ENCODE data around the gene TBC1D1. TPM values are rescaled to one million over a fixed set of nuclear protein-coding genes. Genes with fewer than 3 reads are reported as not detected.

The TBC1D1 gene
- total RNA-seq, 1 experiment from 2014 or later, result 36.0 TPM

DNA sequence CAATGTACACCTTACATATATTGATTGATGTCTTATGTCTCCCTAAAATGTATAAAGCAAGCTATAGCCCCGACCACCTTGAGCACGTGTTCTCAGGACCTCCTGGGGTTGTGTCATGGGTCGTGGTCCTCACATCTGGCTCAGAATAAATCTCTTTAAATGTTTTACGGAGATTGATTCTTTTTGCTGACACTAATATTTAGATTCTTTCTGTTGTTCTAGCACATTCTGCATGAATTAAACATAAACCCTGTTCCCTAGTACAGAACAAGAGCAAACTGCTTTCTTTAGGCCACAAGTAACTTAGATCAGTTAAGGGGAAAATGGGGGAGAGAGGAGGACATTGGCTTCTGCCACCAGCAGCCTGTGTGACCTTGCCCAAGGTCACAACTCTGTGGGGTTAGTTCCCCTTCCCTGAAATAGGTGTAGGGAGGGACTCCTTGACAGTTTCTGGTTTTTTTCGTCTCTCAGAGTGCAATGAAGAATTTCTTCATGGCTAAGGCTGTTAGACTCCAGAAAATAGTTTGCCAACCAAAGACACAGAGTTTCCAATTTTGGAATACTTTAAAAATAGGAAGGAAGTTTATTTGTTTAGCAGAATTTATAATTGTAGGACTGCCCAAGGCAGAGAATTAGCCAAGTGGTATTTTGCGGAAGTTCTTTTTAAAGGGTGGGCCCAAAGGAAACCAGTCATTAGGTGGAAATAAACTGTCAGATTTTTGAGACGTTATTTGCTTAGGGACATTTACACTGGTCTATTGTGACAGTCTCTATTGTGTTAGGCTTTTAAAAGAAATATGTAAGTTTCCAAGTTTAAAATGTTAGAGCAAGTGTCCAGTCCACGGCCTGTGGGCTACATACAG lies 98.7 kb downstream of the TBC1D1 start:
- Mint-ChIP-seq H3K27ac (ENCODE audit: low read depth, unreplicated experiment) (no peak overlapping the region), H3K27me3 (ENCODE audit: insufficient read depth, unreplicated experiment) (no peaks in the 10 kb centered on the region), H3K36me3 (ENCODE audit: insufficient read depth, unreplicated experiment) (peaks cover 6% of the 10 kb centered on the region), H3K9me3 (ENCODE audit: unreplicated experiment) (no peaks in the 10 kb centered on the region), H3K4me3 (ENCODE audit: unreplicated experiment) (no peak overlapping the region), H3K4me1 (ENCODE audit: insufficient read depth, unreplicated experiment) (no peaks in the 10 kb centered on the region)
- no peak for DNase-seq (ENCODE audit: unreplicated experiment)
- TF ChIP-seq, protein P1, sequence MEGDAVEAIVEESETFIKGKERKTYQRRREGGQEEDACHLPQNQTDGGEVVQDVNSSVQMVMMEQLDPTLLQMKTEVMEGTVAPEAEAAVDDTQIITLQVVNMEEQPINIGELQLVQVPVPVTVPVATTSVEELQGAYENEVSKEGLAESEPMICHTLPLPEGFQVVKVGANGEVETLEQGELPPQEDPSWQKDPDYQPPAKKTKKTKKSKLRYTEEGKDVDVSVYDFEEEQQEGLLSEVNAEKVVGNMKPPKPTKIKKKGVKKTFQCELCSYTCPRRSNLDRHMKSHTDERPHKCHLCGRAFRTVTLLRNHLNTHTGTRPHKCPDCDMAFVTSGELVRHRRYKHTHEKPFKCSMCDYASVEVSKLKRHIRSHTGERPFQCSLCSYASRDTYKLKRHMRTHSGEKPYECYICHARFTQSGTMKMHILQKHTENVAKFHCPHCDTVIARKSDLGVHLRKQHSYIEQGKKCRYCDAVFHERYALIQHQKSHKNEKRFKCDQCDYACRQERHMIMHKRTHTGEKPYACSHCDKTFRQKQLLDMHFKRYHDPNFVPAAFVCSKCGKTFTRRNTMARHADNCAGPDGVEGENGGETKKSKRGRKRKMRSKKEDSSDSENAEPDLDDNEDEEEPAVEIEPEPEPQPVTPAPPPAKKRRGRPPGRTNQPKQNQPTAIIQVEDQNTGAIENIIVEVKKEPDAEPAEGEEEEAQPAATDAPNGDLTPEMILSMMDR (IDR thresholded peaks at IDR 0.05; ENCODE audit: unreplicated experiment), result no peak
- ChIA-PET POLR2A (no interaction called here), CTCF (interaction anchor here (1.0 to 1.4 kb wide), 2 partner anchors 11 to 12 kb away, joined by 3 to 10 read pairs; no protein-coding TSS in a partner anchor)
- intact Hi-C loops (cut with micrococcal nuclease), result no loop called here
- no TSS peak for BruUV-seq (replicated peaks)

- POLR2A ChIA-PET, result no interaction called here
- intact Hi-C loops (cut with micrococcal nuclease), result no loop called here
- H3K9me3 Mint-ChIP-seq (ENCODE audit: unreplicated experiment), result no peaks in the 10 kb centered on the region
- no peak for DNase-seq (ENCODE audit: unreplicated experiment)
- H3K27me3 Mint-ChIP-seq (ENCODE audit: insufficient read depth, unreplicated experiment), result no peaks in the 10 kb centered on the region
- CTCF ChIA-PET, result interaction anchor here (0.8 to 1.4 kb wide), 2 partner anchors 13 to 45 kb away, joined by 4 to 10 read pairs; no protein-coding TSS in a partner anchor
- no peaks in the 10 kb centered on the region for H3K4me1 Mint-ChIP-seq (ENCODE audit: insufficient read depth, unreplicated experiment)
- no peak overlapping the region for H3K4me3 Mint-ChIP-seq (ENCODE audit: unreplicated experiment)
- no peak overlapping the region for H3K27ac Mint-ChIP-seq (ENCODE audit: low read depth, unreplicated experiment)
- TF ChIP-seq, protein P1 (IDR thresholded peaks at IDR 0.05; ENCODE audit: unreplicated experiment), result no peak
- H3K36me3 Mint-ChIP-seq (ENCODE audit: insufficient read depth, unreplicated experiment), result peaks cover 6% of the 10 kb centered on the region
- no TSS peak for BruUV-seq (replicated peaks)
Measured at GRCh38 chr4:37990731-37991245, 99.9 kb downstream of the TBC1D1 start.

- intact Hi-C loops (cut with micrococcal nuclease), result no loop called here
- H3K27ac Mint-ChIP-seq (ENCODE audit: low read depth, unreplicated experiment), result no peak overlapping the region
- H3K9me3 Mint-ChIP-seq (ENCODE audit: unreplicated experiment), result no peaks in the 10 kb centered on the region
- ChIA-PET CTCF (interaction anchor here (0.7 to 0.8 kb wide), 2 partner anchors 9 to 44 kb away, joined by 3 to 4 read pairs; no protein-coding TSS in a partner anchor), POLR2A (interaction anchor here (0.6 kb wide), 1 partner anchor 13 kb away, joined by 3 read pairs; no protein-coding TSS in a partner anchor)
- H3K4me1 Mint-ChIP-seq (ENCODE audit: insufficient read depth, unreplicated experiment), result no peaks in the 10 kb centered on the region
- no peaks in the 10 kb centered on the region for H3K27me3 Mint-ChIP-seq (ENCODE audit: insufficient read depth, unreplicated experiment)
- H3K36me3 Mint-ChIP-seq (ENCODE audit: insufficient read depth, unreplicated experiment), result peaks cover 6% of the 10 kb centered on the region
- BruUV-seq (replicated peaks), result no TSS peak
- no peak overlapping the region for H3K4me3 Mint-ChIP-seq (ENCODE audit: unreplicated experiment)
- DNase-seq (ENCODE audit: unreplicated experiment), result no peak
- TF ChIP-seq, protein P1 (IDR thresholded peaks at IDR 0.05; ENCODE audit: unreplicated experiment), result no peak
Measured at GRCh38 chr4:37991623-37992410, 100.9 kb downstream of the TBC1D1 start.

GRCh38 chr4:37993806-37994205 lies 102.9 kb downstream of the TBC1D1 start:
- no peaks in the 10 kb centered on the region for H3K9me3 Mint-ChIP-seq (ENCODE audit: unreplicated experiment)
- H3K27me3 Mint-ChIP-seq (ENCODE audit: insufficient read depth, unreplicated experiment), result no peaks in the 10 kb centered on the region
- H3K27ac Mint-ChIP-seq (ENCODE audit: low read depth, unreplicated experiment), result peak overlapping the region; percentile 16
- no peak overlapping the region for H3K4me3 Mint-ChIP-seq (ENCODE audit: unreplicated experiment)
- TF ChIP-seq, protein P1 (IDR thresholded peaks at IDR 0.05; ENCODE audit: unreplicated experiment), result no peak
- H3K4me1 Mint-ChIP-seq (ENCODE audit: insufficient read depth, unreplicated experiment), result no peaks in the 10 kb centered on the region
- POLR2A ChIA-PET, result no interaction called here
- CTCF ChIA-PET, result interaction anchor here (1.1 kb wide), 1 partner anchor 41 kb away, joined by 3 read pairs; no protein-coding TSS in a partner anchor
- DNase-seq (ENCODE audit: unreplicated experiment), result no peak
- peaks cover 6% of the 10 kb centered on the region for H3K36me3 Mint-ChIP-seq (ENCODE audit: insufficient read depth, unreplicated experiment)
- intact Hi-C loops (cut with micrococcal nuclease), result no loop called here
- no TSS peak for BruUV-seq (replicated peaks)
